GM21423 (cell line): Measurements from ENCODE around the gene MESP2.

Source experiments
- ATAC-seq: cut with Tn5 transposase; IDR thresholded peaks from one replicate; pipeline ENCODE4 v1.9.1; 2021; ENCODE audit warnings: mild to moderate bottlenecking, moderate library complexity; ENCODE audit not compliant: unreplicated experiment

The MESP2 gene

GRCh38 chr15:89754361-89755154, 21.6 kb upstream of the MESP2 start:
- no peak for ATAC-seq

- ATAC-seq = no peak
Measured at GRCh38 chr15:89755701-89756100, 20.4 kb upstream of the MESP2 start.

- ATAC-seq = no peak
Measured at GRCh38 chr15:89756897-89757296, 19.2 kb upstream of the MESP2 start.

GRCh38 chr15:89758283-89758682, 17.8 kb upstream of the MESP2 start:
- ATAC-seq = no peak

GRCh38 chr15:89758981-89759380, 17.2 kb upstream of the MESP2 start:
- no peak for ATAC-seq

- ATAC-seq = no peak
Measured at GRCh38 chr15:89759835-89760234, 16.3 kb upstream of the MESP2 start.

- ATAC-seq = no peak
Measured at GRCh38 chr15:89760303-89761008, 15.7 kb upstream of the MESP2 start.

- ATAC-seq = no peak
Measured at GRCh38 chr15:89761009-89761831, 14.9 kb upstream of the MESP2 start.

GRCh38 chr15:89761929-89762328, 14.2 kb upstream of the MESP2 start:
- no peak for ATAC-seq

GRCh38 chr15:89765694-89766093, 10.4 kb upstream of the MESP2 start:
- no peak for ATAC-seq

GRCh38 chr15:89766357-89767311, 9.5 kb upstream of the MESP2 start:
- ATAC-seq = no peak

- no peak for ATAC-seq
Measured at GRCh38 chr15:89767411-89767915, 8.7 kb upstream of the MESP2 start.

- no peak for ATAC-seq
Measured at GRCh38 chr15:89768071-89768500, 8.0 kb upstream of the MESP2 start.

- ATAC-seq = no peak
Measured at GRCh38 chr15:89769366-89769765, 6.8 kb upstream of the MESP2 start.

GRCh38 chr15:89770041-89770440, 6.1 kb upstream of the MESP2 start:
- no peak for ATAC-seq

- no peak for ATAC-seq
Measured at GRCh38 chr15:89772932-89773583, 3.1 kb upstream of the MESP2 start.

- no peak for ATAC-seq
Measured at GRCh38 chr15:89774492-89774891, 1.6 kb upstream of the MESP2 start.

GRCh38 chr15:89775815-89776214, 317 bp upstream of the MESP2 start:
- ATAC-seq = no peak

GRCh38 chr15:89777073-89777751, 1.1 kb downstream of the MESP2 start:
- ATAC-seq = no peak
